GM19397 (cell line): ENCODE data around the gene QPRT.
"Not testable (repeated sequence)": the region's sequence is repeated elsewhere in the genome, so short reads cannot be mapped to it uniquely, and the experiment has no call there.

Experiments used
- ATAC-seq: cut with Tn5 transposase; IDR thresholded peaks from one replicate; pipeline ENCODE4 v1.9.1; 2021; ENCODE audit warnings: mild to moderate bottlenecking, moderate library complexity; ENCODE audit not compliant: unreplicated experiment

The QPRT gene

GRCh38 chr16:29678691-29679267, at the start of gene QPRT:
Gene QPRT, plus strand, starts transcription at chr16:29679180. Its CDS starts 18 bp downstream, at chr16:29679198.
- no peak for ATAC-seq

- ATAC-seq, result not testable (repeated sequence)
Measured at GRCh38 chr16:29629318-29629717, 49.7 kb upstream of the QPRT start.

DNA sequence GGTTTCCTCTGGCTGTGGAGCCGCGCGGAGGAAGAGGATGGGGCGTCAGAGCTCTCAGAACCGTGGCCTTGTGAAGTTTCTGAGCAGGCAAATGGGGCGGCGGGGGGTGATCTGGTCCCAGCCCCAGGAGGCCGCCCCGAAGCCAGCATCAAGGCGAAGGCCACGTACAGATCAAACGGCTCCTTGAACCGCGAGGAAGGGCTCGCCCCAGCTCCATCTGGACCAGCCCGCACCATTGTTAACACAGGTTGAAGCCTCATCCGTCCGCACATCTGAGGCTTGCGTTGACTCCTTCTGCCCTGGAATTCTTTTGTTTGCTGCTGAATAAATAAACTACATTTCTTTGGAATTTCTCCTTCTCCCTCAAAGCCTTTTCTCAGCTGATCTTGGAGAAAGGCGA, 47.3 kb upstream of the QPRT start:
- not testable (repeated sequence) for ATAC-seq

DNA sequence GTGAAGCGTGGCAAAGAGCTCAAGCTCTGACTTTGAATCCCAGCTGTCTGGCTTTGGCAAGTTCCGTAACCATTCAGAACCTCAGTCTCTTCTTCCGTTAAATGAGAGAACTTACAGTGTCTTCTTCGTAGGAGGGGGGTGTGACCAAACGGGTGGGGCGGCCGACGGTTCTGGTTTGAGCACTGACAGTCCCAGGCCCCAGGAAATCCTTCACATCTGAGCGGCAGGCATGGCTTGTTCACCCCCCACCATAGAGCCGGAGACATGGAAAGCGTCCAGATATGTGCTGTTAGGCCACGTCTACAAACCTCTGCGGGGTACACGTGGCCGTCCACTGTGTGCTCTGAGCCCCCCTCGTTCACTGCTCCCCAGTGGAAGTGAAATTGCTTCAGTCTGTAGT, 43.1 kb upstream of the QPRT start:
- not testable (repeated sequence) for ATAC-seq

DNA sequence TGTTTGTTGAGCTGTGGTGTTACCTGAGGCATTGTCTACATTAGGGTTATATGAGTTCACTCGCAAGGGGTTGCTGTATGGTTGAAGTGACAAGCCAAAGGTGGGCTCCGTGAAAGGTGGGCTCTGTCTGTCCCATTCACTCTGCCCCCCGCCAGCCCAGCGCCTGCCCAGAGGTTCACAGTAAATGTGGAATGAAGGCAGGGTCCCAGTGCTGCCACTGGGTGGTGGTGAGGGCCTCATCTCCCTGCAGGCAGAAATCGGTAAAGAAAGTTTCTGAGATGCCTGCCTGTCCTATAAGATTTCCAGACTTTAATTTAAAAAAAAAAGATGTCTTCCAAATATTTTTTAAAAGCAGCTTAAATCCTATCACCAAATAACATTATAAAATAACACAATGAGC, 42.6 kb upstream of the QPRT start:
- ATAC-seq, result not testable (repeated sequence)

GRCh38 chr16:29638751-29639150, 40.2 kb upstream of the QPRT start:
- ATAC-seq, result not testable (repeated sequence)

GRCh38 chr16:29641561-29641960, 37.4 kb upstream of the QPRT start:
- ATAC-seq, result no peak

- ATAC-seq, result no peak
Measured at GRCh38 chr16:29643596-29643995, 35.4 kb upstream of the QPRT start.

DNA sequence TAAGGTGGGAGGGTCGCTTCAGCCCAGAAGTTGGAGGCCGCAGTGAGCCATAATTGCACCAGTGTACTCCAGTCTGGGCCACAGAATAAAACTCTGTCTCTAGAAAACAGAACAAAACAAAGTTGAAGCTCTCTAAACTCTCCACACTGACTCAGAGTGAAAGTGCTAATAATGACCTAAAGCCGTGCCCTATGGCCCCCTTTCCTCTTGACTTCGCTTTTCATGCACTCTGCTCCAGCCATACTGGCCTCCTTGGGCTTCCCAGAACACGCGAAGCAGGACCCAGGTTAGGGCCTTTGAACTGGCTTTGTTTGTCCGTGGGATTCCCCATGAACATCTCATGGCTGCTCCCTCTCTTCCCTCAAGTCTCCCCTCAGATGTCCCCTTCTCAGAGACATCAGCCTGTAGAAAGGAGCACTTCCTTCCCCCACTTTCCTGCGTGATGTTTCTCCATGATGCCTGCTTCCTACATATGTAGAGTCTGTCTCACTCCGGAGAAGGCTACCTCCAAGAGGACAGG, 34.6 kb upstream of the QPRT start:
- peak; percentile 67 for ATAC-seq

DNA sequence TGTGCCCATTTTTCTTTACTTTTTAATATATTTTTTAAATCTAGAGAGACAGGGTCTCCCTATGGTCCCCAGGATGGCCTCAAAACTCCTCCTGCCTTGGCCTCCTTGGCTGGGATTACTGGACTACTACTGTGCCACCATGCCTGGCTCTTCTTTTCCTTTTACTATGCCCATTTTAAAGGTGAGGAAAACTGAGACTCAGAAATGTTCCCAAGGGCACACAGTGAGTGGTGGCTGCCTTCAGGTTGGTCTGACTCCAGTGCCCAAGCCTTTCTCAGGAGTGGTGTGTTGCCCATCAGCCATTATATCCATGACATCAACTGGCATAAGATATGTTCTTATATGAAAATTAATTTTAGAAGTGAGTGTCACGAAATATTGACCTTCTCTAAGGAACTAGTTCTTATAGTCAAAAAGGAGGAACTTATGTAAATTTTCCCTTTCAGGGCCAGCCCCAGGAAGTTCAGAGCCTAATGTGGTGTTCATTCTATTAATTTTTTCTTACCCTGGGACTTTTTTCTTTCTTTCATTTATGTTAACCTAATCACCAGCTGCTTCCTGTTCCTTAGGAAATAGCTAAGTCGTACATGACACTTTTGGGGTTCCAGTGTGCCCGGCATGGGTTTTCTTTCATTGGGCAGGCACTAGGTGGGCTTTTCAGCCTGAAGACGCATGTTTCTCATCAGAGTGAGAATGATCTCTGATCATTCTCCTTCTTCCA, 33.8 kb upstream of the QPRT start:
- ATAC-seq, result no peak

GRCh38 chr16:29645694-29646187, 33.2 kb upstream of the QPRT start:
- ATAC-seq, result no peak

- ATAC-seq, result no peak
Measured at GRCh38 chr16:29646947-29647346, 32.0 kb upstream of the QPRT start.

DNA sequence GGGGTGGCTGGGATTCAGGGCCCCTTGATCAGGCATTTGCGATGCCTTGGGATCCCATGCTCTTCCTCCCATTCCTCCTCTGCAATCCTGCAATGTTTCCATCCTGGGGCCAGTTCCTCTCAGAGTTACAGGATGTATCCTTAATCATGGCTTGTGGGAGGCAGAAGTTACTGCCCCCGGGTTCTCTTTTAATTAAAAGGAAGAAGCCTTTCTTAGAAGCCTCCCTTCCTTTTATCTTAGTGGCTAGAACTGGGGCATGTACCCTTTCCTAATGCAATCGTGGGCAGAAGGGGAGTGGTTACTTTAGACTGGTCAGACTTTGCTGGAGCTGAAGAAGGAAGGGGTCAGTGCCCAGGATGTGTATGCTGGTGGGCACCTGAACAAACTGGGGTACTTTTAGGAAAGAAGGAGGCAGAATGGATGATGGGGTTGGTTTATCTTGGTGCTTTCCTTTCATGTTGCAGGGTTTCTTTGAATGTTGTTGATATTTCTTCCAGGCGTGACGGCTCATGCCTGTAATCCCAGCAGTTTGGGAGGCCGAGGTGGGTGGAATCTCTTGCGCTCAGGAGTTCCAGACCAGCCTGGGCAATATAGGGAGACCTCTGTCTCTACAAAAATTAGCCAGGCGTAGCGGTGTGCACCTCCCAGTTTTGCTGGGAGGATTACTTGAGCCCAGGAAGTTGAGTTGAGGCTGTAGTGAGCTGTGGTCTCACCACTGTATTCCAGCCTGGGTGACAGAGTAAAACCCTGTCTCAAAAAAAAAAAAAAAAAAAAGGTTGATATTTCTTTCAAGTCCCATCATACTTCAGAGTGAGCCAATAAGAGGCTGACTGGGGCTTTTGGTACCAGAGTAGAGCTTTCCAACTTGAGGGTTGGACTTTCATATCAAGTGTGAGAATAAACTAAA, 29.1 kb upstream of the QPRT start:
- no peak for ATAC-seq

DNA sequence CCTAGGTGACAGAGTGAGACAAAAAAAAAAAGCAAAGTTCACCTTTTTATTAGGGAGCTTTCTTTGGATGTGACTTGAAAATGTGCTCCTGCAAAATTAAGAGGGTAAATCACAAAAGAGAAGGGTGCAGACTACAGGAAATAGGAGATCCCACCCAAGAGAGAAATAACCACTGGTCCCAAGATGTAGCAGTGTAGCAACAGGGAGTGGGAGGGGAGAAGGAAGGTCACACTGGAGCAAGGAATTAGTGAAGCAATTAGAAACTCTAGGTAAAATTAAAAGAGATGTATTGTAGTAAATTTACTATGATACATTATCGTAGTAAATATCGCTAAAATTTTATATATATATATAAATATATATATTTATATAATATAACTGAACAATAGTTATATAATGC, 28.2 kb upstream of the QPRT start:
- no peak for ATAC-seq

- ATAC-seq, result no peak
Measured at GRCh38 chr16:29651774-29652349, 27.1 kb upstream of the QPRT start.

GRCh38 chr16:29653471-29653870, 25.5 kb upstream of the QPRT start:
- ATAC-seq, result no peak

GRCh38 chr16:29653890-29654289, 25.1 kb upstream of the QPRT start:
- ATAC-seq, result not testable (repeated sequence)

- ATAC-seq, result no peak
Measured at GRCh38 chr16:29656688-29657523, 22.1 kb upstream of the QPRT start.

DNA sequence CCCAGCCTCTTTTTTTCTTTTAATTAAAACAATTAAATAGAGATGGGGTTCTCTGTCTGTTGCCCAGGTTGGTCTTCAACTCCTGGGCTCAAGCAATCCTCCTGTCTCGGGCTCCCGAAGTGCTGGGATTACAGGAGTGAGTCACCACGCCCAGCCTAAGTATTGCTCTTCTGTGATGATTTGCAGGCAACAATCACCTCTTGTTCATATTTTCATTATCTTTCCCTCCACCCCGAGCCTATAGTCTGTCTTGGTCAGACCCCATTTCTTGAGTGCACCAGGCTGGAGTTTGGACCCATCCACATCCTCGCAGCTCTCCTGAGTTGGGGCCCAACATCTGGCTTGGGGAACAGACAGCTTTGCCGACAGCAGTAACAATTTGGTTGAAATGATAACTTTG, 20.3 kb upstream of the QPRT start:
- no peak for ATAC-seq
